ENCODE measurements around the gene VTI1B.
A peak's percentile ranks its signal among the peaks of the same experiment; 100 is the strongest.
"Not testable (repeated sequence)": the region's sequence is repeated elsewhere in the genome, so short reads cannot be mapped to it uniquely, and the experiment has no call there.

VTI1B gene, protein sequence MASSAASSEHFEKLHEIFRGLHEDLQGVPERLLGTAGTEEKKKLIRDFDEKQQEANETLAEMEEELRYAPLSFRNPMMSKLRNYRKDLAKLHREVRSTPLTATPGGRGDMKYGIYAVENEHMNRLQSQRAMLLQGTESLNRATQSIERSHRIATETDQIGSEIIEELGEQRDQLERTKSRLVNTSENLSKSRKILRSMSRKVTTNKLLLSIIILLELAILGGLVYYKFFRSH

DNA sequence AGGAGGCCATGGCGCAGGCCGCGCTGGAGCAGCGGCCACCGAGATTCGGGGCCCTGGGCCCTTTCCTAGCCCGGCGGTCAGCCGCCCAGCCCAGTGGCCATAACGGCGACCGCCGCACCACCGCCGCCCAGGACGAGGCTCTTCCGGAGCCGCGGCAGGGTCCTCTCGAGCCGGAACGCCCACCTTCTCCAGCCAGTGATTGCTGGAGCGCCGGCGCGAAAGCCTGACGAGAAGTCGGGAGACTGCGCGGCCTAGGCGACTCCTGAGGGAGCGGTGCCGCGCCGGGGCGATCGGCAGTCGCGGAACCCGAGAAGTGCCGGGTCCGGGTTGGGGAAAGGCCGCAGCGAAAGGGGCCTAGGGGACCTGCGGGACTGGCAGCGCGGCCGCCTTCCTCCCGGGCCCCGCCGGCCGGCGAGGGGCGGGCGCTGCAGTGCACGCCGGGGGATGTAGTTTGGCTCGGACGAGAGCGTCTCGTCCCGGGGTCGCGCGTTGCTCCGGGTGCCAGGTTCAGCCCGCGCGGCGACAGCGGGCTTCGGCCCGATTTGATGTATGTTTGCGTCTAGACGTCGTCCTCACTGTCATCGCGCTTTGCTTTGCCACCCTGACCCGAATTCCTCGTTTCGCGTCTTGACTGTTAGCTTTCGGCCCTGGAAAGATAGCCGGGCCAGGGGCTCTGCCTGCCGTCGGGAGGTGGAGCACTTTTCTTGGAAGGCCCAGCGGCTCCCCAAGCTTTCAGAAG, at the start of gene VTI1B:
Gene VTI1B, minus strand, starts transcription at position 153 of the 739 bp plus-strand sequence. Its CDS starts 143 bp downstream, at position 10.
- peak; percentile 80 for DNase-seq (ENCODE audit: low spot score)

DNA sequence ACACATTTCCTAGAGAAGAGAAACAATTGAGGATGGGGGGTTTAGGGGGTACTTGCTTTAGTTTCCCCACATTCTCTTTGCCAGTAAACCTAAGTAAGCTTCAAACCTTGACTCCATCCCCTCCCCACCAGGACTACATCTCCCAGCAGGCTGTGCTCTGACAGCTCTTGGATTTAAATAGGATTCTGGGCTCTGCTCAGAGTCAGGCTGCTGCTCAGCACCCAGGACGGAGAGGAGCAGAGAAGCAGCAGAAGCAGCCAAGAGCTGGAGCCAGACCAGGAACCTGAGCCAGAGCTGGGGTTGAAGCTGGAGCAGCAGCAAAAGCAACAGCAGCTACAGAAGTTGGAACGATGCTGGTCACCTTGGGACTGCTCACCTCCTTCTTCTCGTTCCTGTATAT, 47.9 kb upstream of the VTI1B start:
- no peak for DNase-seq (ENCODE audit: low spot score)

DNA sequence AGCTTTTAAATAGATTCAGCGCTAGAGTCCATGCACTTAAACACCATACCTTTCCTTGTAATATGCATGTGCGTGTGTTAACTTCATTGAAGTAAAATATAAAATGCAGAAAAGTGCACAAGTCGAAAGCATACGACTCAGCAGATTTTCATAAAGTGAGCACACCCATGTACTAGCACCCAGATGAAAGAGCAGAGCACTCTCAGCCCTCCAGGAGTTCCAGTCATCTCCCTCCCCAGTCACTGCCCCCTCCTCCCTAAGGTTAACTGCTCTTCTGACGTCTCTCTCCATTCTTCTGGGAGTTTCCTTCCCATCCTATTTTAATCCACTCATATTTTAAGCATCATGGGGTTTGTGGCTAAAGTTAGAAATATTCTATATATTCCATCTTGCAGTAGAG, 47.4 kb upstream of the VTI1B start:
- no peak for DNase-seq (ENCODE audit: low spot score)

DNA sequence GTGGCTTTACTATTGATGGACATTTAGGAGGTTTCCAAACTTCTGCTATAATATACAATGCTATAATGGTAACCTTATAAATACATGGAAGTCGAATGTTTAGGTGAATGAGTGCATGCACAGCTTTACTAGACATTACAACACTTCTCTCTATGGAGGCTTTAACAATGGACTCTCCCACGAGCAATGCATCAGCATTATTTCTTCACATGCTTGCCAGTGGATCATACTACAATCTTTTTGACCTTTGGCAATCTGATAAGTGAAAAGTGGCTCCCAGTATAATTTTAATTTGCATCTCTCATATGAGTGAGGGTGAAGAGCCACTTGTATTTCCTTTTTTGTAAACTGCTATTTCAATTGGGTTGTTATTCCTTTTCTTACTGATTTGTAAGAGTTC, 45.4 kb upstream of the VTI1B start:
- no peak for DNase-seq (ENCODE audit: low spot score)

DNA sequence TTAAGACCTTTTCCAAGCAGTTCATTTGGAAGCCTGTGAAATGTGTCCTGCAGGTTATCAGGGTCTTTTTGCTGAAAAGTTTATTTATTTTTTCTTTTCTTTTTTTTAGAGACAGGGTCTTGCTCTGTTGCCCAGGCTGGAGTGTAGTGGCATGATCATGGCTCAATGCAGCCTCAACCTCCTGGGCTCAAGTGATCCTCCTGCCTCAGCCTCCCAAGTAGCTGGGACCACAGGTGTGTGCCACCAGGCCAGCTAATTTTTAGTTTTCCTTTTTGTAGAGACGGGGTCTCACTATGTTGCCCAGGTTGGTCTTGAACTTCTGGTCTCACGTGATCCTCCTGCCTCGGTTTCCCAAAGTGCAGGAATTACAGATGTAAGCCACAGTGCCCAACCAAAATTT, 45.0 kb upstream of the VTI1B start:
- not testable (repeated sequence) for DNase-seq (ENCODE audit: low spot score)

DNA sequence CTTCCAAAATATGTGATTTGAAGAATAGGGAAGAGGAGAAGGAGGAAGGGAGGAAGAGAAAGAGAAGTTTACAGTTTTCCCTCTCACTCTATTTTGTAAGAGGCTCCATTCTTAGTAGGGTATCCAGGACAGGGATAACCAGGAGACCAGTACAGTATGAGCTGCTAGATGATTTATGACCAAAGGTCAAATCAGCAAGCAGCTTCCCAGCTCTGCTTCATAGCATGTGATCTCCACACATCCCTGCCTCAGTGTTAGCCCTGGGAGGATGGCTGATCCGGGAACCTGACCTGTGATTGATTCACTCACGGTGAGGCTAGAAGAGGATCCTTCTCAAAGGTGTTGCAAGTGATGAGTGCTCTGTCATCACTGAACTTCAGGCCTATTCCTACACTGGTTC, 43.8 kb upstream of the VTI1B start:
- DNase-seq (ENCODE audit: low spot score) = no peak

DNA sequence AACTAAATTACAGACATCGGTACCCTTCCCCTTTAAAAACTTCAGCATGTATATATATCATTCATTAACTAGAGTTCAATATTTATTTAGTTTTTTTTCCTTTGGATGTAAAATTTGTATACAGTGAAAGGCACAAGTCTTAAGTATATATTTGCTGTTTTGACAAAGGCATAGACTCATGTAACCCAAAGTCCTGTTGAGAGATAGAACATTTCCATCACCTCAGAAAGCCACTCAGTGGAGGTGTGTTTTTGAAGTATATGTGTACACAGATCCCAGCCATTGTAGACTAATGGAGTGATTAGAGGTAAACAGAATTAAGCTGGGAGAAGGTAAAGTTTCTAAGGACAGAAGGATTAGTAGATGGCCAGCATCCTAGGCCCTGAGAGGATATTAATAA, 42.6 kb upstream of the VTI1B start:
- DNase-seq (ENCODE audit: low spot score) = no peak

DNA sequence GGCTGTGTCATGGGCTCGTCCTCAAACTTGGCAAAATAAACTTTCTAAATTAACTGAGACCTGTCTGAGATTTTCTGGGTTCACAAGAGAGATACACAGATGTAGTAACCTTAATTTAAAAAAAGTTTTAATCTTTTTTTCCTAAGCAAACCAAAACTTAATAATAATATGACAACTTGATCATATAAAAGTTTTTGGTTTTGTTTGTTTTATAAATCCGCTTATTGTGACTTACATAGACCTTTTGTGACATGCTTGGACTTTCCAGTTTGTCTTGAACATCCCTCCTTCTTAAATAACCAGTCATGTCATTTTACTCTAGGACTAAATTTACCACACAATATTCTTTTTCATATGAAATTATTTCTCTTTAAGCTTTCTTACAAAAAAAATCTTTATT, 35.8 kb upstream of the VTI1B start:
- DNase-seq (ENCODE audit: low spot score) = no peak

DNA sequence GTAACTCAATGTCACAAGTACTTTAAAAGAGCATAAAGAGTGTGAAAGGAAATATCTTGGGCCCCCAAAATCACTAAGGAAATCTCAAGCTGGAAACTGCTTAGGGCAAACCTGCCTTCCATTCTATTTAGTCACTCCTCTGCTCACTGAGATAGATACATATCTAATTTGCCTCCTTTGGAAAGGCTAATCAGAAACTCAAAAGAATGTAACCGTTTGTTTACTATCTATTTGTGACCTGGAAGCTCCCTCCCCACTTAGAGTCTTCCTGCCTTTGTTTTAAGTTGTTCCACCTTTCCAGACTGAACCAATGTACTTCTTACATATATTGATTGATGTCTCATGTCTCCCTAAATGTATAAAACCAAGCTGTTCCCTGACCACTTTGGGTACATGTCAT, 35.4 kb upstream of the VTI1B start:
- DNase-seq (ENCODE audit: low spot score) = not testable (repeated sequence)

DNA sequence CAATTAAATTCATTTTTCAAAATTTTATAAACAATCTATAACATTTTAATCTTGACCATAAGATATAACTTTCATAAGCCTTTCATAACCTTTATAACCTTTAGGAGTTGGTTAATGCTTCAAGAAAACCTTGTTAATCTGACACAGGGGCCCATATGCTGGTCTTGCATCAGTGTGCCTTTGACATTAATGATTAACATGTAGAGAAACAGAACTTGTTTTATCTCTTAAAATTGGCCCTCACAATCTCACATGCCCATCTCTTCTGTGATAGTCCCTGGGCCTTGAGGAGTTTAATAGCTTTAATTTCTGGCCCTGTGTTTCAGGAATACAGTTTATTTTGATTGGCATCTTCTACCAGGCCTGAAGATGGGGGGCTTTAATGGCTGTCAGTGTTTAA, 34.9 kb upstream of the VTI1B start:
- not testable (repeated sequence) for DNase-seq (ENCODE audit: low spot score)

DNA sequence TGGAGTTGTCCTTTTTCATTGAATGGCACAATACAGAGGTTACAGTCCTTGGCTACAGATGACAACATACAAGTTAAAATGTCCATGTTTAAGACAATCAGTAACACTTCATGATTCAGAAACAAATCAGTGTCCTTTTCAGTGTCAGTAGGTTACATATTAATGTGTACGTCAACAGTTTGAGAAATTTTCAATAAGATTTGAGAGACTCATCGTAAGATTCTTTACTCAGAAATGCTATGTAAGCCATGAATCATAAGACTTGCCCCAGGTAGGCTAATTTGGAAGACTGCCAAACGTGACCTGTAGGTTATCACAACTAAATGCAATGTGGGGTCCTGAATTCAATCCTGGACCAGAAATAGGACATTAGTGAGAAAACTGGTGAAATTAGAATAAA, 30.8 kb upstream of the VTI1B start:
- no peak for DNase-seq (ENCODE audit: low spot score)

DNA sequence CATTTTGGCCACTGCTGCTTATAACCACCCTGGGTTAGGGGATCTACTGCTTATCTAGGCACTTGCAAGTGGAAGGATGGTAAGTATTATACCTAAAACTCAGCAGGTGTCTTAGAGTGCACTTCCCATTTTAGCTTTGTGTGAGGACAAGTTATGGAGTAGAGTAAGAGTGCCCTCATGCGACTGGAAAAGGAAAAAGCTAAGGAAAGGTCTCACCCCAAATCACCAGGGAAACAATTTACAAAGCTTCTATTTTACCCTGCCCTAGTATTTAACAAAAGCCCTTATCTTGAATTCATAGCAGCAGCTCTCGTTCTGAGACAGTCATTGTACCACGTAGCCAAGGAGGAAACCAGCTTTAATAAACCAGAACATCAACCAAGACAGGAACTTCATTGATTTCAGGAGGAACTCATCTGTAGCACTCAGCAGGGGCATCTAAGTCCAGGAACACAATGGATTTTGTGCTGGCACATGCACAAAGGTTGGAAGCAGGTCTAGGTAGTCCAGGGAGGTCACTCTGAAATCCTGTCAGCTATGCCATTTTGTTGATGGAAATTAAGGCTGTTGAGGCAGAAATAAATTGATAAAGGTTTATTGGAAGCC, 30.2 kb upstream of the VTI1B start:
- peak; percentile 76 for DNase-seq (ENCODE audit: low spot score)

DNA sequence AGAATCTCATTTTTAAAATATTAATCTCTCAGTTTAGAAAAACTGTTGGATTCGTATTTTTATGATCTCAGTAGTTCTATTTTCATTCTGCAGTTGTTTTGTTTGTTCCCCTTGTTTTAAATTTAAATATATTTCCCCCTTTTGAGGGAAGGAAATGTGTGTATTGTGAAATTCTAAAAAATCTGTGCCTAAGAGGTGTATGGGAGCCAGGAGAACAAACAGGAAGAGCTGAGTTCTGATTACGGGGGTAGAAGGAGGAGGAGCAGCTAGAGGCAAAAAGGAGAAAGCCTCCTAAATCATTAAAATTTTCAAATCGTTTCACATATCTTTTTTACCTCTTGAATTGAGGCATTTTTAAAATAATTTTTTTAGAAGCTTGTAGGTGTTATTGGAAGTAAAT, 29.6 kb upstream of the VTI1B start:
- DNase-seq (ENCODE audit: low spot score) = no peak

DNA sequence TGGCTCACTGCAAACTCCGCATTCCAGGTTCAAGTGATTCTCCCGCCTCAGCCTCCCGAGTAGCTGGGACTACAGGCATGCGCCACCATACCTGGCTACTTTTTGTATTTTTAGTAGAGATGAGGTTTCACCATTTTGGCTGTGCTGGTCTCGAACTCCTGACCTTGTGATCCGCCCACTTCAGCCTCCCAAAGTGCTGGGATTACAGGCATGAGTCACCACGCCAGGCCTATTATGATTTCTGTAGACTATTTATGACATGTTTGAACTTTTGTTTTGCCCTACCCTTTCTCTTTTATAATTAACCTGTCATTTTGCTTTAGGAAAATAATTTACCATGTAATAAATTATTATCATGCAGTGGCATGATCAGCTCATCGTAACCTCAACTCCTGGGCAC, 27.1 kb upstream of the VTI1B start, which contains the start of gene RDH12:
Gene RDH12, plus strand, starts transcription at position 395 of the 400 bp plus-strand sequence. CDS start 20,757 bp downstream, outside the sequence.
- not testable (repeated sequence) for DNase-seq (ENCODE audit: low spot score)

DNA sequence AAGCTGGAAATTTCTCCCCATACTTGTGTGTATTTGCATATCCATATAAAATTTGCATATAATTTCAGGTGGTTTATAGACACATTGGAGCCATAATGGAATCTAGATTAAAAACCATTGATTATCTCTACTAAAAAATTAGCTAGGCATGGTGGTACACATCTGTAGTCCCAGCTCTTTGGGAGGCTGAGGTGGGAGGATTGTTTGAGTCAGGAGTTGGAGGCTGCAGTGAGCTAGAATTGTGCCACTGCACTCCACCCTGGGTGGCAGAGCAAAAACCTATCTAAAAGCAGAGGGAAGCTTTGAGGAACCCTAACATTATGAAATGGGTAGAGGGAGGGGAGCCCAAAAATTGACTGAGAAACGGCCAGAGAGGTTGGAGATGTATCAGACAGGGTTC, 23.7 kb upstream of the VTI1B start:
- no peak for DNase-seq (ENCODE audit: low spot score)

DNA sequence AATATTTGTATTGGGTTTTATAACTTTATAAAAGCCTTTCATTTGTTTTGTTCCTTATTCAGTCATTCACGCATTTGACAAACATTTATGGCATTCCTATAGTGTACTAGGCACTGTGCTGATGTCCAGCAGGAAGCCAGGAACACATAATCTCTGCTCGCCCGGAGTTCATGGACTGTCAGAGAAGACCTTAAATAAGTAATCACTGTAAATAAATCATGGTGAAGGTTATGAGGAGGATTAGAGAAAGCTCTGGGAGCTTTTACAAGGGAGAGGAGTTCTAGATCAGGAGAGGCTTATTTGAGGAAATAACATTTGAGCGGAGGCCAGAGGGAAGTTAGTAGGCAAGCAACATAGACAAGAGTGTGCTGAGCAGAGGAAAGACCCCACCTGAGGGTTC, 22.6 kb upstream of the VTI1B start:
- DNase-seq (ENCODE audit: low spot score) = no peak

DNA sequence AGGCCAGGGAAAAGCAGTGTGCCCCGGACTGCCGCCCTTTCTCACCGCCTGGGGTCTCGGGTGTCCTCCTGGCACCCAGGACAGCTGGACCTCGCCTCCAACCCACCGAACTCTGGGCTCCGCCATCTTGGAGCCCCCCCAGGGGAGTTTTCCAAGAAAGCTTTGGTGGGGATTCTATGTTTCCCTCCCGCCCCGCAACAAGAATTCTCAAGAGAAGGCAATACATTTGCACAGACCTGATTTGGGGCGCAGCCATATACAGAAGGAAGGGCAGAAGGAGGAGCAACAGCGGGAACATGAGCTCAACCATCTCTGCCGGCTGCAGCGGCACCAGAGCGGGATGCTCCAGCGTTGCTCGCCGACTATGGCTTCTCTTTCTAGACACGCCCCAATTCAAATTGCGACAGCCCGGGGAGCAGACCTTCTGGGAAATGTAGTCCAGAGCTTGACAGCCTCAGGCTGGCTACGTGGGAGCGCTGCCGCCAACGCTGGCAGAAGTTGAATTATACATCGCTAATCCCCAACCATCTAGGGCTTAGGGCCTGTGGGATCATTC, 21.0 kb upstream of the VTI1B start, which contains the start of gene RDH11:
Gene RDH11, minus strand, starts transcription at position 371 of the 556 bp plus-strand sequence. Its CDS starts 61 bp downstream, at position 310.
- peak; percentile 92 for DNase-seq (ENCODE audit: low spot score)

DNA sequence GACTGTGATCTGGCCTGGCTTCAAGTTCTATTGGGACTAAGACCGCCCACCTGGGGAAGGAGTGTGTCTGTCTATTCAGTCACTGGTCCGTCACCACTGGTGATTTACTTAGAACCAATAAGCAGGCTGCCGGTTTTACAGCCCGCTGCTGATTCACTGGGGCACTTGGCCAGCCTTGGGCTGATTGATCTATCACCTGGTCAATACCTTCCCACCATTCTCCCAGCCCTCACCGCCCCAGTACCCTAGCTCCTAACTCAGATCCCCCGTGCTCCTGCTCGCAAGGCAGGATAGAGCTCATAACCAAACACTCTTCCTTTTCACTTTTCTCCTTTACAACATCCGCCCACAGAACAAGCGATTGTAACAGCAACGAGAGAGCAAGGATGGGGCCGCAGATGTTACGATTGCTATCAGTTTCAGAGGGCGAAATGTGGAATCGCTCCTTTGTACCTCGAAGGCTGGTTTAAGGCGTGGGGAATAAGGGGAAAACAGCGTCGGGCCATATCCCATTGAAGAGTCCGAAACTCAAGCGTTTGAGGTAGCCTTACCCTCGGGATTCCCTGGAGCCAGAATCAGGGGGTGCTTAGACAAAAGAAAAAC, 20.5 kb upstream of the VTI1B start:
- DNase-seq (ENCODE audit: low spot score) = peak; percentile 84

DNA sequence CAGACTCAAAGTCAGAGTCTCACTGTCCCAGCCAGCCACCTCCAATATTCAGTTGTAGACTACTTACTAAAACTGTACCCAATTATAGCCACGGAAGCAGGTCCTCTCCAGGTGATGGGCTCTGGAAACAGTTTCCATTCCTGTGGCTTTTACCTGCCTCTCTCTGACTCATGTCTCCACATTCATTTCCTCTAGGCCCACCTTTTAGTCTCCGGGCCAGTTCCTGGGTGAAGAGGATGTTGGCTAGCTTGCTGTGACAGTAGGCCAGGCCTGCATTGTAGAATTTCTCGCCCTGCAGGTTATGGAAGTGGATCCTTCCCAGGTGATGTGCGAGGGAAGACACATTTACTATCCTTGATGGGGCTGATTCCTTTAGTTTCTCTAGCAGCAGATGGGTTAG, 15.6 kb upstream of the VTI1B start:
- DNase-seq (ENCODE audit: low spot score) = no peak

DNA sequence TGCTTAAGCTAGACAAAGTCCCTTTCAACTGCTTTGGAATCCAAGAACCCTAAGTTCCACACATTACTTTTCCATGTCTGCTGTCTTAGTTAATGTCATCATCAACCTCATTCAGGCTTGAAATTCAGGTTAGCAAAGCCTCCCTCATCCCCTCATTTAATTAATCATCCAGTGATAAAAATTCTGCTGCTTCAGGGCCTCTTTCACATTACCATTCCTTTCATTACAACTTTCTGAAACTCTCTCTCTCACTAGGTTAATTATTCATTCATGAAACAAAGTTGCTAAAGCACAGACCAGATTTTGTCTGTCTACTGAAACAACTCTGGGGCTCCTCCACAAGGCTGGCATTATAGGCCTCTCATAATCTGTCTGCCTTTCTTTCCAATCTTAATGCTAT, 9.4 kb upstream of the VTI1B start:
- DNase-seq (ENCODE audit: low spot score) = no peak

DNA sequence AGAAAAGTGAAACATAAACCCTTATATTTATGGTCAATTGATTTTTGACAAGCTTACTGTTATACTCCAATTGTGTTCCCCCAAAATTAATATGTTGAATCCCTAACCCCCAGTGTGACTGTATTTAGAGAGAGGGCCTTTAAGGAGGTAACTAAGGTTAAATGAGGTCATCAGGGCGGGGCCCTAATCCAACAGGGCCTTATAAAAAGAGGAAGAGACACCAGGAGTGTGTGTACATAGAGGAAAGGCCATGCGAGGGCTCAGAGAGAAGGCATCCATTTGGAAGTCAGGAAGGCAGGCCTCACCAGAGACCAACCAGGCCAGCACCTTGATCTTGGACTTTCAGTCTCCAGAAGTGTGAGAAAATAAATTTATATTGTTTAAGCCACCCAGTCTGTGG, 6.5 kb upstream of the VTI1B start:
- DNase-seq (ENCODE audit: low spot score) = peak; percentile 76

DNA sequence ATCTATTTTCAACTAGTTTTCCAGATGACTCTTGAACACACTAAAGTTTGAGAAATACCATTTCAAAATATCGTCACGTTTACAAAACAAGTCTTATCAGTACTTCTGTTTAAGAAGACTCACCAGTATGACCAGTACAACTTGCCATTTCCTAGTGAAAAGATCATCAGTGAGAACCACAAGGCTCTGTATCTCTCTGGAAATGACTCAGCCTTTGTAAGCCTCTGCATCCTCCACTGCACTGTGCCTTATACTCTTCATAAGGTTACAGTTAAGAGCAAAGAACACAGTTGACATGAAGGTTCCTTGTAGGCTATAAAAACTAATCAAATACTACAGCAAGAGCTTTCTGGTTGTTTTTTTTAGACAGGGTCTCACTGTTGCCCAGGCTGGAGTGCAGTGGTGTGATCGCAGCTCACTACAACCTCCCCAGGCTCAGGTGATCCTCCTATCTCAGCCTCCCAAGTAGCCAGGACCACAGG, 5.7 kb upstream of the VTI1B start:
- DNase-seq (ENCODE audit: low spot score) = peak; percentile 92

All from hematopoietic multipotent progenitor cell treated with erythropoietin and hydrocortisone succinate and interleukin-3 and kit ligand, for 15 days (in vitro differentiated cells).